Smooth muscle cell of the pulmonary artery (primary cell): ENCODE results near the gene OR6Q1. TPM values are rescaled to one million over a fixed set of nuclear protein-coding genes. Genes with fewer than 3 reads are reported as not detected.

Experiments used
- total RNA-seq: library from RNA; depleted of rRNA; stranded (reverse); fragments of >200 nt; gene quantifications from 2 replicates; pipeline ENCODE4 v1.2.3, GENCODE V29; 2014

The OR6Q1 gene, protein sequence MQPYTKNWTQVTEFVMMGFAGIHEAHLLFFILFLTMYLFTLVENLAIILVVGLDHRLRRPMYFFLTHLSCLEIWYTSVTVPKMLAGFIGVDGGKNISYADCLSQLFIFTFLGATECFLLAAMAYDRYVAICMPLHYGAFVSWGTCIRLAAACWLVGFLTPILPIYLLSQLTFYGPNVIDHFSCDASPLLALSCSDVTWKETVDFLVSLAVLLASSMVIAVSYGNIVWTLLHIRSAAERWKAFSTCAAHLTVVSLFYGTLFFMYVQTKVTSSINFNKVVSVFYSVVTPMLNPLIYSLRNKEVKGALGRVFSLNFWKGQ
- total RNA-seq: not detected in 2 replicates

DNA sequence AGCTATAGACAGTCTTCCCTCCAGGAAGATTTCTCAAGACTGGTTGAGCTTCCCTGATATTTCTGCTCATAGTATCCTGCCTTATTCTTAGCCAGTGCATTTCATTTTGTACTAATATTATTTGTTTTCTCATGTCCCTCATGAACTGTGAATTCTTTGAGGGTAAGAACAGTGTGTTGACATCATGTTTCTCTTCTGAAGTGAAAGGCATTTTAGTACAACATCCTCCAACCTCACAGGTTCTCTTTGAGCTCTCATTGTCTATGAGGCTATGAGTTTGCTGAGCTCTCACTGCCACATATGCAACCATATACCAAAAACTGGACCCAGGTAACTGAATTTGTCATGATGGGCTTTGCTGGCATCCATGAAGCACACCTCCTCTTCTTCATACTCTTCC lies at the start of gene OR6Q1:
OR6Q1 (plus strand) TSS at position 301 of the 400 bp plus-strand sequence; CDS start at position 301, 0 bp downstream.

DNA sequence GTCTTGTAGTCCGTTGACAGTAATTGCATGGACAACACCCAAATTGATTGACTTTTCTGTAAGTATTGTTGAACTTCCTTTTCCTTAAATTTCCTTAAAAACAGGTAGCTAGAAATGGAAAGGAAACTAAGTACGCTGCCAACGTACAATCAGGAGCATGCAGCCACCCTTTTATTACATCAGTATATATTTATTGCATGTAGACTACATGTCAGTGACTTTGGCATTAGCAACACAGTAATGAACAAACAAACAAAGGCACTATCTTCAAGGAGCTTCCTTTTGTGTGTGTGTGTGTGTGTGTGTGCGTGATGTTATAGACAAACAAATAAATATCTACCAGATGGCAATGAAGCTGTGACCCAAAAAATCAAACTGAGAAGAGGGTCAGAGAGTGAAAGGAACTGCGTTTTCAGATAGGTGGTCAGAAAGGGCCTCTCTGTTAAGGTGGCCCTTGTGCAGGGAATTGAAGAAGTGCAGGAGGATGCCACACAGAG lies 7.3 kb upstream of the OR6Q1 start, which contains the start of gene OR9Q1:
OR9Q1 (plus strand) TSS at position 447 of the 497 bp plus-strand sequence. CDS start 155,564 bp downstream, outside the sequence.

Other genes with a start within 250 kb of the OR6Q1 start
- gene OR9Q1, start 7.1 kb upstream of the OR6Q1 start, total RNA-seq: not detected in 2 replicates
- gene OR9I1, start 94.6 kb downstream of the OR6Q1 start, total RNA-seq: not detected in 2 replicates
- not detected in 2 replicates for gene OR9Q2, start 158.1 kb downstream of the OR6Q1 start, total RNA-seq
- not detected in 2 replicates for gene OR1S2, start 173.2 kb downstream of the OR6Q1 start, total RNA-seq
- gene OR1S1, start 181.8 kb downstream of the OR6Q1 start, total RNA-seq: not detected in 2 replicates
- not detected in 2 replicates for gene OR10Q1, start 198.0 kb downstream of the OR6Q1 start, total RNA-seq
- not detected in 2 replicates for gene OR10W1, start 237.3 kb downstream of the OR6Q1 start, total RNA-seq